HG03432 (cell line): ENCODE measurements around the gene SIPA1L3.
A peak's percentile ranks its signal among the peaks of the same experiment; 100 is the strongest.
"Not testable (repeated sequence)": the region's sequence is repeated elsewhere in the genome, so short reads cannot be mapped to it uniquely, and the experiment has no call there.

Experiments used
- ATAC-seq: cut with Tn5 transposase; IDR thresholded peaks from one replicate; pipeline ENCODE4 v1.9.1; 2021; ENCODE audit warnings: mild to moderate bottlenecking, moderate library complexity; ENCODE audit not compliant: unreplicated experiment

SIPA1L3 gene

DNA sequence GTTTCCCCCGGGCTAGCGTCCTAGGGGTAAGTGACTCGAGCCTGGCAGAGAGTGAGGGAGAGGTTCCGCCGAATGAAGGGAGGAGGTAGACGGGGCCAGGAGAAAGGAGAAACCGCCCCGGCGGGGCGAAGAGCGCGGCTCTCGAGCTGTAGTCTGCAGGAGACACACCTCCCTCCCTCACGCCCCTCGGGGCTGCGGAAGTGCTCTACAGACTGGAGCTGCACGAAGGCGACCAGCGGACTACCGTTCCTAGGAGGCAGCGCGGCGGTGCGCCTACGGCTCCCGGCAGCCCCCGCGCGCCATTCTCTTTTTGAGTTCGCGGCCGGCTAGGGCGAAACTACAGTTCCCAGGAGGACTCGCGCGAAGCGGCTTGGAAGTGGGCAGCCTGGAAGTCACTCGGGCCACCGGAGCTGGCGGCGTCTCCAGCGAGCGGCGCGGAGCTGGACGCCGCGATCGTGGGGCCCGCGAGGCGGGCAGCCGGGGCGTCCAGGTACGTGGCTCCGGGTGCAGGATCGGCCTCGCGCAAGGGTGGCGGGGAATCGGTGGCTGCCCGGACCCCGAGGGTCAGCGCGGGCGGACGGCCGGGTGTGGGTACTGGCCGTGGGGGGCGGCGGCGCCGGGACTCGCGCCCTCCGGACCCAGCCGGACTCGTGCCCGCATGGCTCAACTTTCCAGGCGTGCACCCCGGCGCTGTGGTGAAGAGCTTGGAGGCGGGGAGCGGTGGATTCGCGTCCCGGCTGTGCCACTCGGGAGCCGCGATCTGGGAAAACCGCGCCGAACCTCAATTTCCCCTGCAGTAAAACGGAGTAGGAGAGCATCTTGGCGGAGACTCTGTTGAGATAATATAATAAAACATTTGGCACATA is at the start of gene SIPA1L3:
Gene SIPA1L3, plus strand, starts transcription at position 340 of the 866 bp plus-strand sequence. CDS start 174,358 bp downstream, outside the sequence.
- ATAC-seq = peak; percentile 79

DNA sequence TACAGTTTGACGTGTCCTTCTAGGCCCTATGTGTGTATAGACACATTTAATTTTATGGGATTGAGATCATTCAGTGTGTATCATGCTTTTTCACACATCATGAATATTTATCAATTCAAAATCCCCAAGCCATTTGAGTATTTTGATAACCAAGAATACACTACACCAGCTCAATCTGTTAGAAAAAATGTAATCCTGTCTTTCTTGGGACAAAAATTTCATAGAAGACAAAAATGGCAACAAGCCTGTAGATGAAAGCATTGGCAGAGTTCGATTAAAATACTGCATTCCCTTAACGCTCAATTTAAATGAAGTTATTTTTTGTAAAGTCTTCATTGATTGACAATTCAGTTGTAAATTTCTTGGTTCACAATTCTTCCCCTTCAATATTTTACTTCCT is 42.5 kb upstream of the SIPA1L3 start:
- no peak for ATAC-seq

GRCh38 chr19:37865930-37866329 is 41.1 kb upstream of the SIPA1L3 start:
- ATAC-seq = not testable (repeated sequence)

DNA sequence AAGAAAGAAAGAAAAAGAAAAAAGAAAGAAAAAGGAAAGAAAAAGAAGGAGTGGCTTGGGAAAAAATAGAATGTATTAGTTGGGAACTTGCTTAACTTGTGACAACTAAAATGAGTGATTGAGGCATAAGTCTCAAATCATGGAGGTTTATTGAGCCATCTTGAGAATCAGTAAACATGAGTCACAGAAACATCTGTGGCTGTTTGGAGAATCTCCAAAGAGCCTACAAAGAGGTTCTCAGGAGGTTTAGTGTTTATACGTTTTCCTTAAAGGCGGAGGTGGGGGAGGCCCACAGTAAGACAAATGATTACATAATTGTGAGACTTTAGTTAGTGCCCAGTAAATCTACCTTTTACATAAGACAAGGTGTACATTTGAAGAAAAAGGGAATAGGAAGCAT is 39.2 kb upstream of the SIPA1L3 start:
- no peak for ATAC-seq

- no peak for ATAC-seq
These were observed 37.2 kb upstream of the SIPA1L3 start for GRCh38 chr19:37869766-37870340.

- ATAC-seq = no peak
These were observed 34.6 kb upstream of the SIPA1L3 start for GRCh38 chr19:37872383-37872782.

GRCh38 chr19:37874784-37875183 is 32.2 kb upstream of the SIPA1L3 start:
- no peak for ATAC-seq

DNA sequence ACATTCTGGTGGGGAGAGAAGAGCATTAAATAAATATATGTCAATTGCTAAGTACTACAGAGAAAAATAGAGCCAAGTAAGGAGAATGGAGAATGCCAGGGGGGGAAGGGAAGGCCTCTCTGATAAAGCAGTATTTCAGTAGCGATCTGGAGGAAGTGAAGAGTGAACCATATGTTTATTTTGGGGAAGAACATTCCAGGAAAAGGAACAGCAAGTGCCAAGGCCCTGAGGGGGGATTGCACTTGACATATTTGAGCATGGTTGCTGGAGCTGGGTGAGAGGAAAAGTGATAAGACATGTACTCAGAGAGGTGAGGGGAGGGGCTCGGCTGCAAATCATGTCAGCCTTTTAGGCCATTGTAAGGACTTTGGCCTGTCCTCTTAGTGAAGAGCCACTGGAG is 31.0 kb upstream of the SIPA1L3 start:
- no peak for ATAC-seq

- no peak for ATAC-seq
These were observed 29.9 kb upstream of the SIPA1L3 start for GRCh38 chr19:37877147-37877546.

- no peak for ATAC-seq
These were observed 21.6 kb upstream of the SIPA1L3 start for GRCh38 chr19:37885392-37885791.

DNA sequence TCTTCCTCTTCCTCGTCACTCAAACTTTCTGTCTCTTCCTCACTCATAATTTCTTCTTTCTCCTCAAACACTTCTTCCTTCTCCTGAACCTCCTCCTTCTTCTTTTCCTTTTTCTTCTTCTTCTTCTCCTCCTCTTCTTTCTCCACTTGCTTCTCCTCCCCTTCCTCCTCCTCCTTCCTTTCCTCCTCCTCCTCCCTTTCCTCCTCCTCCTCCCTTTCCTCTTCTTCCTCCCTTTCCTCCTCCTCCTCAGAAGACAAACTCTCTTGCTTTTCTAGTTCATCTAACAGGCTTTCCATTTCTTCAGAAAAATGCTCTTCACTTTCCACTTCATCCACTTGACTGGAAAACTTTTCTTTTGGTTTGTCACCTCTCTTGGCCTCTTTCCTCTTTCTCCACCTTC is 20.4 kb upstream of the SIPA1L3 start:
- ATAC-seq = no peak

GRCh38 chr19:37893845-37894575 is 13.0 kb upstream of the SIPA1L3 start:
- ATAC-seq = no peak

DNA sequence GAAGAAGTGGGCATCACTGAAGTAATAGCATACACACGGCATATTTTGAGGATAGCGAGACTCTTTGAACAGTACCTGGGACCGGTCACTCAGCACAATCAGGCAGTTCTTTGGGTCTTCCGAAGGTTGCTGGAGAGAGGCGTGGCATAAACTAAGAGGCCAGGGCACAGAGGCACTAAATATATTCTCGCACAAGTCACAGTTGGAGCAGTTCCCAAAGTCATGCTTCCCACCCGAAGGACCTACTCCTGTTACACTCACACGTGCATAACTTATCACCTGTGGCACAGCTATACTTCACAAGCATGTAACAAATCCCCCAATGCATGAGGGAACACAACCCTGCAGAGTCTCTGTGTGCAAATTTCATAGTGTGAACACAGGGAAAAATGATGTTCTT is 10.8 kb upstream of the SIPA1L3 start:
- ATAC-seq = no peak

- no peak for ATAC-seq
These were observed 7.6 kb upstream of the SIPA1L3 start for GRCh38 chr19:37899453-37899852.

DNA sequence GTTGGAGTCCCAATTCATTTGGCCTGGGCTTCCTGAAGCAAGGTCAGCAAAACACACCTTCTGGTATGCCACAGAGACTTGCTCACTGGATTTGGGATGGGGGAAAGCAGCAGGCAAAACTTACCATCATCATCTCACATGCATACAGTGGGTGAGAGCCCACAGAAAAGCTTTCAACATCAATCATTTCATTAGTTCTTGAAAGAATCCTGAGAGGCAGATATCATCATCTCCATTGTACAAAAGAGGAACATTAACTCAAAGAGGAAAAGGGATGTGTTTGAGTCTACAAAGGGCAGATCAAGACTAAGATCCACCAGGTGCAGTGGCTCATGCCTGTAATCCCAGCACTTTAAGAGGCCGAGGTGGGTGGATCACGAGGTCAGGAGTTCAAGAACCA is 7.0 kb upstream of the SIPA1L3 start:
- no peak for ATAC-seq

GRCh38 chr19:37902668-37903067 is 4.3 kb upstream of the SIPA1L3 start:
- no peak for ATAC-seq

DNA sequence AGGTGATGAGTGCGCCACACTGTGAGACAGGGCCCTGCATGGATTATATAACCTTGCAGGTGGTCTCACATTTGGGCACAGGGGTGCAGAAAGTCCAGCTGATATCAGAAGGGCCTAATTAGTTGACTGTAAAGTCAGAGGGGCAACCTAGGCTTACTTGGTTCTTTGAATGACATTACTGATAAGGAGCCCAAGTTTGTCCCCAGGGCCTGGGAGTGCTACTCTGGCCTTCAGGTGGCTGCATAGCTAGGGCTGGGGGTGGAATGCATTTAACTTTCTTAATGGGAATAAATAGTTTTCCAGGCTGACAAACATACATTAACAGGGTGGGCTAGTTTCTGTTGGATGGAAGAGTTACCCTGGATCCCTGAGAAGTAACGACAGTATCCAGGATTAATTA is 3.9 kb upstream of the SIPA1L3 start:
- no peak for ATAC-seq

- ATAC-seq = peak; percentile 16
These were observed 801 bp upstream of the SIPA1L3 start, which contains the start of gene WDR87 for GRCh38 chr19:37905946-37906868. TSS of gene WDR87 (minus strand) at chr19:37906594. CDS start at chr19:37898239, 8,355 bp downstream.

DNA sequence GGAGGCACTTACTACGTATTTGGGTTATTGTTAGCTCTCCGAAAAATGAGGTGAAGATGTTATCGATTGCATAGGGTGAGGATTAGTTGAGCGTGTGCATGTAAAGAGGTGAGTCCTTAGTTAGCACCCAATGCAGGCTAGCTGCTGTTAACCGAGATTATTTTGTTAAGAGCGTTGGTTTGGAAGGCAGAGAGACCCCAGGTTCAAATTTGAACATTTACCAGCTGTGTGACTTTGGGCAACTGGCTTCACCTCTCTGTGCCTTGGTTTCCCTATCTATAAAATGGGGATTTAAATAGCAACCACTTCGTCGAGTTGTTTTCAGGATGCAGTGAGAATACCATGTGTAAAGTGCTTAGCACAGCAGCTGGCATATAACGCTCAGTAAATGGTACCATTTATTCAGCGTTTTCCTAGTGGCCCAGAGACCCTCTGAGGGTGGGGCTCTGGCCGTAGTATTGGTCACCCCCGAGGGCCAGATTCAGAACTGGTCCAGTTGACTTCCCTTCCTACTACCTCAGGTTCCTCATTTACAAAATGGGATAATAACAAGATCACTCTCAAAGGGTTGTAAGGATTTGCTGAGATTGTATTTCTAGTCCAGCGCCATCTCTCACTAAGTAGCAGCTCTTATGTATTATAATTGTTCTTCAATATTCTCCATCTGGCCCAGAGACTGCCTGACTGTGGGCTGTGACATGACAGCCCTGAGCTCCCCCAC is 887 bp downstream of the SIPA1L3 start:
- no peak for ATAC-seq

GRCh38 chr19:37909661-37910199 is 2.7 kb downstream of the SIPA1L3 start:
- no peak for ATAC-seq
